ENCODE results near the gene NMRK1. TPM values are rescaled to one million over a fixed set of nuclear protein-coding genes. Genes with fewer than 3 reads are reported as not detected.

Gene NMRK1
- 4.4 to 5.6 TPM (median 4.9 TPM) in 5 replicates for total RNA-seq (2022; extraction: Qiagen RNA extraction)

GRCh38 chr9:75087824-75088645 is at the start of gene NMRK1, which contains the start of gene OSTF1:
Gene NMRK1, minus strand, starts transcription at chr9:75088155. Its CDS starts 5,040 bp downstream, at chr9:75083115.
Gene OSTF1, plus strand, starts transcription at chr9:75088514. Its CDS starts 179 bp downstream, at chr9:75088693.

Other genes starting within 250 kb of the NMRK1 start
- gene TRPM6, start 200.2 kb downstream of the NMRK1 start, total RNA-seq (2022; extraction: Qiagen RNA extraction) = 1.7 to 2.5 TPM (median 1.8 TPM) in 5 replicates
- gene C9orf40, start 135.2 kb downstream of the NMRK1 start, total RNA-seq (2022; extraction: Qiagen RNA extraction) = 8.3 to 11.8 TPM (median 10.9 TPM) in 5 replicates
- 11.1 to 15.5 TPM (median 12.4 TPM) in 5 replicates for gene CARNMT1, start 59.9 kb downstream of the NMRK1 start, total RNA-seq (2022; extraction: Qiagen RNA extraction)
- gene OSTF1, start 359 bp upstream of the NMRK1 start, total RNA-seq (2022; extraction: Qiagen RNA extraction) = 14.6 to 18.1 TPM (median 16.1 TPM) in 5 replicates